Right lobe of liver (tissue), 6 donors: Measurements from ENCODE around the gene ZNF644. TPM values are rescaled to one million over a fixed set of nuclear protein-coding genes. Genes with fewer than 3 reads are reported as not detected.
"Not testable (repeated sequence)": the region's sequence is repeated elsewhere in the genome, so short reads cannot be mapped to it uniquely, and the experiment has no call there.

Source experiments
- ATAC-seq, 4 donors: fragments of 200-7000 bp; cut with Tn5 transposase; one replicate each; pipeline ENCODE4 v1.9.1; 2020; ENCODE audit warnings: mild to moderate bottlenecking in 4 of 4, moderate library complexity in 4 of 4
- DNase-seq, 3 donors: peaks; one replicate each; pipeline ENCODE4 v3.0.0-alpha.2; 2020
- H3K27ac ChIP-seq, 3 donors: fragments of 200-600 bp; one replicate each; pipeline ENCODE4 v1.8.0; 2022
- H3K27me3 ChIP-seq, 2 donors: fragments of 200-600 bp; one replicate each; pipeline ENCODE4 v1.8.0; 2022
- H3K36me3 ChIP-seq, 4 donors: fragments of 200-600 bp; sonication (generic) in 1 of 4; one replicate each; pipeline versions ENCODE4 v1.5.1 to v1.8.0; 2017 to 2022; ENCODE audit warnings: control low read depth in 1 of 4
- H3K4me1 ChIP-seq, 4 donors: fragments of 200-600 bp; sonication (generic) in 1 of 4; one replicate each; pipeline versions ENCODE4 v1.5.1 to v1.8.0; 2017 to 2022; ENCODE audit warnings: control low read depth in 1 of 4
- H3K4me3 ChIP-seq, 3 donors: fragments of 200-600 bp; one replicate each; pipeline ENCODE4 v1.8.0; 2022
- H3K9me3 ChIP-seq, 4 donors: fragments of 200-600 bp; sonication (generic) in 1 of 4; one replicate each; pipeline versions ENCODE4 v1.5.1 to v1.8.0; 2017 to 2022; ENCODE audit warnings: control low read depth in 1 of 4
- POLR2A ChIP-seq: fragments of 450-650 bp; IDR thresholded peaks from one replicate; pipeline ENCODE4 v1.6.1; 2017; ENCODE audit warnings: antibody characterized with exemption, mild to moderate bottlenecking
- WGBS: methylation state at CpG from one replicate; pipeline ENCODE4 v1.1.6; 2018; ENCODE audit warnings: low coverage, low lambda C conversion rate; ENCODE audit not compliant: insufficient coverage; ENCODE audit errors: missing lambda C conversion rate; 5-methylcytosine and 5-hydroxymethylcytosine counted together
- intact Hi-C, 2 donors: fragments of 100-400 bp; cut with DNase I; formaldehyde crosslinking; loops; one replicate each; pipeline versions ENCODE4 v1.11.2 to v1.14.1; 2022
- total RNA-seq, 6 experiments: library from RNA; depleted of rRNA in 2 of 6; stranded (reverse); fragments of >200 nt in 2 of 6; fragmentation: NEBNext Ultra II Directional in 3 of 6; extraction: Animal tissue kit (Norgen Biotek cat#: 25700) in 3 of 6; gene quantifications; one replicate each; pipeline versions ENCODE4 v1.1.0 to v1.2.4, GENCODE V29; 2016 to 2023
- TF ChIP-seq, protein P1 (sequence below), 4 donors: fragments of 200-600 bp in 3 of 4; fragments of 450-650 bp in 1 of 4; IDR thresholded peaks; one replicate each; pipeline versions ENCODE4 v1.5.1 to v1.8.0; 2016 to 2022; ENCODE audit warnings: antibody characterized with exemption in 4 of 4, mild to moderate bottlenecking in 2 of 4
- donor health status: DM: no; HTN: yes; CAD: no.
- donor health status: DM: no; HTN: no; CAD: no.
- donor health status: DM: no; HTN: no; CAD: no.
- donor health status: DM: no; HTN: yes; CAD: no.
- donor health status: DM: no; HTN: yes; CAD: no.

ZNF644 gene
- total RNA-seq, 6 experiments from 2014 or later, result 19.3 to 26.9 (median 19.9) TPM

DNA sequence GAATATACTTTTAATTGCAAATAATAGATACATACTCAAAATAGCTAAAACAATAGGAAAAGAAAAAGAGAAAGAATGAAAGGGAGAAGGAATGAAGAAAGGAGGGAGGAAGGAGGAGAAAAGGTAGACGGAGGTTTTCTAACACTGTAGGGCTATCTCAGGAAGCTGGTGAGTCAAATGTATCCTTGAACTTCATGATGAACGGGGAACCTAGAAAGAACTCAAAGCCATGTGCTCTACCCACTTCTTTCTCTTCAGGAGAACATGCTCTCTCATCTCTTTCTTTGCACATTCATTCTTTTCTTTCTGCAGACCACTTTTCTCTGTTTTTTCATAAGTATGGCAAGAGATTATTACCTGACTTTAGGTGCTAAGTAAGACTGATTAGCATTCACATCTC, 37.3 kb upstream of the ZNF644 start:
- intact Hi-C loops, result no loop called here
- Histone ChIP-seq H3K27me3 (no peaks in the 10 kb centered on the region), H3K27ac (no peak overlapping the region), H3K4me1 (no peaks in the 10 kb centered on the region), H3K4me3 (no peak overlapping the region), H3K9me3 (no peaks in the 10 kb centered on the region), H3K36me3 (no peaks in the 10 kb centered on the region)
- ATAC-seq (no peak), DNase-seq (no peak)
- WGBS, result 61% methylated on average over 2 of the region's 2 CpGs
- TF ChIP-seq, protein P1, sequence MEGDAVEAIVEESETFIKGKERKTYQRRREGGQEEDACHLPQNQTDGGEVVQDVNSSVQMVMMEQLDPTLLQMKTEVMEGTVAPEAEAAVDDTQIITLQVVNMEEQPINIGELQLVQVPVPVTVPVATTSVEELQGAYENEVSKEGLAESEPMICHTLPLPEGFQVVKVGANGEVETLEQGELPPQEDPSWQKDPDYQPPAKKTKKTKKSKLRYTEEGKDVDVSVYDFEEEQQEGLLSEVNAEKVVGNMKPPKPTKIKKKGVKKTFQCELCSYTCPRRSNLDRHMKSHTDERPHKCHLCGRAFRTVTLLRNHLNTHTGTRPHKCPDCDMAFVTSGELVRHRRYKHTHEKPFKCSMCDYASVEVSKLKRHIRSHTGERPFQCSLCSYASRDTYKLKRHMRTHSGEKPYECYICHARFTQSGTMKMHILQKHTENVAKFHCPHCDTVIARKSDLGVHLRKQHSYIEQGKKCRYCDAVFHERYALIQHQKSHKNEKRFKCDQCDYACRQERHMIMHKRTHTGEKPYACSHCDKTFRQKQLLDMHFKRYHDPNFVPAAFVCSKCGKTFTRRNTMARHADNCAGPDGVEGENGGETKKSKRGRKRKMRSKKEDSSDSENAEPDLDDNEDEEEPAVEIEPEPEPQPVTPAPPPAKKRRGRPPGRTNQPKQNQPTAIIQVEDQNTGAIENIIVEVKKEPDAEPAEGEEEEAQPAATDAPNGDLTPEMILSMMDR (IDR thresholded peaks at IDR 0.05), result no peak
- no peak for TF ChIP-seq POLR2A

DNA sequence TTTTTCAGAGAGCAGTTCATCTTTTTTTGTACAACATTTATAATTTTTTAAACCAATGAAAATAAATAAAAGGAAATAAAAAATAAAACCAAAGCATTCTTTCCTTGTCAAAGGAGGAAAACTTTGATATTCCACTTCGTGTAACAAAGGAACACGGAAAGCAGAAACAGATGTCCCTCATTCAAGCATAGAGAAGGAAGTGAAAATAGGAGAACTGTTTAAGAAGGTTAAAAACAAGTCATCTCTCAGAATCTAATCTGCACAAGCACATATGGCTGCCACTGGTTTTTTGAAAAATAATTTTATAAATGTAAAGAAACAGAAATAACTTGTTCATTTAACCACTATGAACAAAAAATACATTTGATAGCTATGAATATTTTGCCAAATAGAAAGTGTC, 35.9 kb upstream of the ZNF644 start:
- Histone ChIP-seq H3K27me3 (no peaks in the 10 kb centered on the region), H3K4me3 (no peak overlapping the region), H3K36me3 (no peaks in the 10 kb centered on the region), H3K9me3 (no peaks in the 10 kb centered on the region), H3K27ac (no peak overlapping the region), H3K4me1 (no peaks in the 10 kb centered on the region)
- intact Hi-C loops, result no loop called here
- WGBS, result 45% methylated on average over 2 of the region's 2 CpGs
- ATAC-seq (no peak), DNase-seq (no peak)
- TF ChIP-seq, protein P1 (IDR thresholded peaks at IDR 0.05), result no peak

DNA sequence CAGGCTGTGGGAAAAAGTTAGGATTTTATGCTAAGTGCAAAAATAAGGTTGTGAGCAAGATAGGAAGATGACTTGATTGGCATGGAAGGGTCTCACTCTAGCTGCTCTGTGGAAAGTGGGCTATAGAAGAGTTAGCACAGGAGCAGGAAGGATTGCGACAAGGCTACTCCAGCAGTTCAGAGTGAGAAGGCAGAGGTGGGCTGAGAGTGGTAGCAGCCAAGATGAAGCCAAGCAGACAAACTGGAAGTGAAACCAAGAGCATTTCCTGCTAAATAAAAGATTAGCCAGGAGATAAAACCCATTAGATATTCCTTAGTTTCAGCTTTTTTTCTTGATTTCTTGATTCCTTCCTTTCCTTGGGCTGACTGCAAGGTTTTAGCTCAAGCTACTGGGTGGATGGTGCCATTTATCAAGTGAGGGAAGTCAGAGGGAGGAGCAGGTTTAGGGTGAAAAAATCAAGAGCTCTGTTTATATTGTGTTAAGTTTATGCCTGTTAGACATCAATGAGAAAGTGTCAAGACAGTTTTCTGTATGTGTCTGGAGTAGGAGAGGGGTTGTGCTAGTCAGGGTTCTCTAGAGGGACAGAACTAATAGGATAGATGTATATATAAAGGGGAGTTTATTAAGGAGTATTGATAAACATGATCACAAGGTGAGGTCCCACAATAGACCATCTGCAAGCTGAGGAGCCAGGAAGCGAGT, 33.1 kb upstream of the ZNF644 start:
- TF ChIP-seq, protein P1 (IDR thresholded peaks at IDR 0.05), result no peak
- no peak for TF ChIP-seq POLR2A
- intact Hi-C loops, result no loop called here
- Histone ChIP-seq H3K27me3 (no peaks in the 10 kb centered on the region), H3K27ac (no peak overlapping the region), H3K9me3 (no peaks in the 10 kb centered on the region), H3K4me3 (no peak overlapping the region), H3K4me1 (no peaks in the 10 kb centered on the region), H3K36me3 (no peaks in the 10 kb centered on the region)
- DNase-seq (no peak), ATAC-seq (peak in 1 of 4 donors; percentile 31)
- 81% methylated on average over 2 of the region's 2 CpGs for WGBS

DNA sequence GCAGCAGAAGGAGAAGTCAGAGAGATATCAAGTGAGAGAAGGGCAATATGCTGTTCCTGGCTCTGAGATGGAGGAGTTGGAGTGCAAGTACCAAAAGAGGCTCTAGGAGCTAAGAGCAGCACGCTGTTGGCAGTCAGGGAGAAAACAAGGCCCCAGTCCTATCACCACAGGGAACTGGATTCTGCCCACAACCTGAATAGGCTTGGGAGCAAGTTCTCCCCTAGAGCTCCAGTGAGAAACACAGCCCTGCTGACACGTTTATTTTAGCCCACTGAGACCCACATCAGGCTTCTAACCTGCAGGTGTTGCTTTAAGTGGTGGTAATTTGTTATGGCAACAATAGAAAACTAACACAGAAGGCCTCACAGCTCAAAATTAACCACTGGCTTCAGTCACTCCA, 31.8 kb upstream of the ZNF644 start:
- 71% methylated on average over 1 of the region's 2 CpGs for WGBS
- ATAC-seq, result no peak
- Histone ChIP-seq H3K4me1 (no peaks in the 10 kb centered on the region), H3K36me3 (no peaks in the 10 kb centered on the region), H3K27me3 (no peaks in the 10 kb centered on the region), H3K27ac (no peak overlapping the region), H3K4me3 (no peak overlapping the region), H3K9me3 (no peaks in the 10 kb centered on the region)
- no peak for DNase-seq
- TF ChIP-seq, protein P1 (IDR thresholded peaks at IDR 0.05), result no peak
- no peak for TF ChIP-seq POLR2A
- intact Hi-C loops, result no loop called here

DNA sequence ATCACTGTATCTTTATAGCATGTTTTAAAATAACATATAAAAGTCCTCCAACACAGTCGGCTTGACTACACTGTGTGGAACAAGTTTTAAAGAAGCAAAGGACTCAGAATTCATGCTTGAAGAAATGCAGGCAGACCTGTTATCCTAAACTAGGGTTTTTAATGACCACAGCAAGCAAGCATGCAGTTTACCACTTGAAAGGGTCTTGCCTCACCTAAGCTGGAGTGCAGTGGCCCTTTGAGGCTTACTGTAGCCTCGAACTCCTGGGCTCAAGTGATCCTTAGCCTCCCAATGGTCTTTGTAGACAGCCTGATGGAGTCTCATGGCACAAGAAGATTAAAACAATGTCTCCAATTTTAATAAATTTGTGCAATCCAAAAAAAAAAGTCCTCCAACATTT, 27.7 kb upstream of the ZNF644 start:
- H3K4me3 ChIP-seq, DNase-seq, H3K4me1 ChIP-seq, H3K36me3 ChIP-seq, ATAC-seq, H3K9me3 ChIP-seq, H3K27ac ChIP-seq, intact Hi-C loops, H3K27me3 ChIP-seq: not testable (repeated sequence)
- 56% methylated on average over 2 of the region's 2 CpGs for WGBS
